T-cell (primary cell): ENCODE results near the gene ABCF3. TPM values are rescaled to one million over a fixed set of nuclear protein-coding genes. Genes with fewer than 3 reads are reported as not detected.

Source experiments
- ATAC-seq, 4 experiments: fragments of 200-7000 bp in 3 of 4; fragments of 150-1000 bp in 1 of 4; cut with Tn5 transposase; replicated peaks in 1 of 4; 1 replicate in 3 of 4; 2 replicates in 1 of 4; pipeline ENCODE4 v1.10.0; 2021; ENCODE audit warnings: moderate library complexity in 3 of 4, mild to moderate bottlenecking in 2 of 4, moderate number of reproducible peaks in 1 of 4
- CTCF ChIA-PET, 2 donors: fragments of 300-600 bp; sonication (Branson Sonifier 250); formaldehyde crosslinking; loops; one replicate each; lab custom pipeline; 2022; ENCODE audit warnings: antibody characterized with exemption in 2 of 2; lab: Charles Lee
- POLR2A ChIA-PET, 2 donors: fragments of 300-600 bp; sonication (Branson Sonifier 250); formaldehyde crosslinking; loops; one replicate each; lab custom pipeline; 2022; ENCODE audit warnings: antibody characterized with exemption in 2 of 2; lab: Charles Lee
- DNase-seq, 35 experiments: peaks; one replicate each; pipeline versions ENCODE4 v3.0.0 to v3.0.0-alpha.2; 2013 to 2023
- H3K27ac ChIP-seq: one replicate; pipeline ENCODE4 v1.5.1; 2013; ENCODE audit warnings: low read length
- H3K27me3 ChIP-seq, 2 experiments: replicated peaks in 1 of 2; 1 replicate in 1 of 2; 2 replicates in 1 of 2; pipeline versions ENCODE4 v1.6.1 to v1.7.0; 2013; ENCODE audit warnings: low read length in 1 of 2, mixed read lengths in 1 of 2; ENCODE audit not compliant: control insufficient read depth in 2 of 2, insufficient read depth in 2 of 2; ENCODE audit errors: extremely low read depth in 1 of 2
- H3K36me3 ChIP-seq, 2 donors: 1 replicate in 1 of 2; 2 replicates in 1 of 2; pipeline versions ENCODE4 v1.6.1 to v1.7.0; 2013; ENCODE audit warnings: low read length in 1 of 2; ENCODE audit not compliant: control insufficient read depth in 2 of 2, insufficient read depth in 1 of 2; ENCODE audit errors: extremely low read depth in 1 of 2
- H3K4me1 ChIP-seq, 2 experiments: 1 replicate in 1 of 2; 2 replicates in 1 of 2; pipeline versions ENCODE4 v1.6.1 to v1.7.0; 2013; ENCODE audit warnings: low read length in 2 of 2, mixed read lengths in 1 of 2; ENCODE audit not compliant: insufficient read depth in 2 of 2, control insufficient read depth in 1 of 2; ENCODE audit errors: extremely low read depth in 1 of 2
- H3K4me3 ChIP-seq, 2 donors: 1 replicate in 1 of 2; 2 replicates in 1 of 2; pipeline versions ENCODE4 v1.5.1 to v1.7.0; 2013; ENCODE audit warnings: mild to moderate bottlenecking in 2 of 2, low read length in 1 of 2, moderate library complexity in 1 of 2; ENCODE audit not compliant: control insufficient read depth in 1 of 2; ENCODE audit errors: extremely low read depth in 1 of 2
- H3K9me3 ChIP-seq: 2 replicates; pipeline ENCODE4 v1.7.0; 2013
- H3K27ac Mint-ChIP-seq, 2 donors: one replicate each; pipeline ENCODE4 v1.8.0; 2020 to 2021; ENCODE audit warnings: mild to moderate bottlenecking in 2 of 2, mixed read lengths in 2 of 2
- H3K27me3 Mint-ChIP-seq, 2 donors: one replicate each; pipeline ENCODE4 v1.8.0; 2021 to 2022; ENCODE audit warnings: mixed read lengths in 2 of 2
- H3K36me3 Mint-ChIP-seq: one replicate; pipeline ENCODE4 v1.8.0; 2021; ENCODE audit warnings: mixed read lengths
- H3K4me1 Mint-ChIP-seq, 3 donors: one replicate each; pipeline ENCODE4 v1.8.0; 2020 to 2022; ENCODE audit warnings: mixed read lengths in 3 of 3, mild to moderate bottlenecking in 1 of 3
- H3K4me3 Mint-ChIP-seq, 3 donors: one replicate each; pipeline ENCODE4 v1.8.0; 2020 to 2022; ENCODE audit warnings: mild to moderate bottlenecking in 3 of 3, mixed read lengths in 3 of 3, moderate library complexity in 3 of 3
- H3K9me3 Mint-ChIP-seq, 3 donors: one replicate each; pipeline ENCODE4 v1.8.0; 2020 to 2022; ENCODE audit warnings: mixed read lengths in 3 of 3
- WGBS: methylation state at CpG from one replicate; pipeline ENCODE4 v1.1.5; 2013; ENCODE audit warnings: missing lambda C conversion rate; ENCODE audit not compliant: insufficient coverage; 5-methylcytosine and 5-hydroxymethylcytosine counted together
- total RNA-seq, 35 experiments: library from RNA in 6 of 35; stranded (reverse) in 6 of 35; fragments of 120-200 nt in 1 of 35; gene quantifications; one replicate each; pipeline versions ENCODE4 v1.2.1 to v1.2.4 and lab custom pipeline; 2013 to 2026

The ABCF3 gene
- total RNA-seq, 5 donors from 2014 or later (not counting 1 experiment from before 2014, with no cell fraction given), result 112 to 145 (median 125) TPM

- H3K9me3 Mint-ChIP-seq, result no peaks in the 10 kb centered on the region
- Histone ChIP-seq H3K9me3 (no peaks in the 10 kb centered on the region), H3K36me3 (peaks cover 11 to 41% of the 10 kb centered on the region in 2 donors), H3K27me3 (peaks cover 0 to 3% of the 10 kb centered on the region in 2 experiments), H3K27ac (no peak overlapping the region), H3K4me1 (no peaks in the 10 kb centered on the region), H3K4me3 (no peak overlapping the region)
- no peaks in the 10 kb centered on the region for H3K27me3 Mint-ChIP-seq
- no peak overlapping the region for H3K27ac Mint-ChIP-seq
- 81% methylated on average over 42 of the region's 46 CpGs for WGBS
- ATAC-seq, result peak; percentile 32 to 51 (median 48)
- peak in 3 of 35 experiments; percentile 10 to 23 (median 20) for DNase-seq
- peaks cover 30% of the 10 kb centered on the region for H3K36me3 Mint-ChIP-seq
- POLR2A ChIA-PET, result interaction anchor here in 1 of 2 donors (0.6 kb wide), 1 partner anchor 16 kb away, joined by 4 read pairs; no protein-coding TSS in a partner anchor
- CTCF ChIA-PET, result interaction anchor here in 1 of 2 donors (0.6 kb wide), 1 partner anchor 12 kb away, joined by 4 read pairs; no protein-coding TSS in a partner anchor
- H3K4me3 Mint-ChIP-seq, result no peak overlapping the region
- H3K4me1 Mint-ChIP-seq, result peaks cover 0 to 20% (median 3%) of the 10 kb centered on the region in 3 donors
Measured at GRCh38 chr3:184241447-184242296, 55.7 kb downstream of the ABCF3 start.

GRCh38 chr3:184242297-184242685, 56.3 kb downstream of the ABCF3 start:
- Histone ChIP-seq H3K4me3 (no peak overlapping the region), H3K36me3 (peaks cover 11 to 41% of the 10 kb centered on the region in 2 donors), H3K27me3 (peaks cover 0 to 3% of the 10 kb centered on the region in 2 experiments), H3K9me3 (no peaks in the 10 kb centered on the region), H3K4me1 (peaks cover 0 to 4% of the 10 kb centered on the region in 2 experiments), H3K27ac (no peak overlapping the region)
- ChIA-PET CTCF (interaction anchor here in 1 of 2 donors (0.6 kb wide), 1 partner anchor 11 kb away, joined by 4 read pairs; no protein-coding TSS in a partner anchor), POLR2A (no interaction called here)
- Mint-ChIP-seq H3K4me3 (no peak overlapping the region), H3K36me3 (peaks cover 30% of the 10 kb centered on the region), H3K9me3 (no peaks in the 10 kb centered on the region), H3K4me1 (peaks cover 0 to 20% (median 3%) of the 10 kb centered on the region in 3 donors), H3K27ac (no peak overlapping the region), H3K27me3 (no peaks in the 10 kb centered on the region)
- ATAC-seq, result no peak
- WGBS, result 97% methylated on average over 4 of the region's 5 CpGs
- DNase-seq, result no peak

Other genes with a start within 250 kb of the ABCF3 start
- 10 to 100 TPM; 17.6 to 34.3 (median 30.2) TPM for gene ABCC5, start 168.3 kb upstream of the ABCF3 start, total RNA-seq
- gene HTR3D, start 154.5 kb upstream of the ABCF3 start, total RNA-seq, result not detected
- gene HTR3C, start 133.2 kb upstream of the ABCF3 start, total RNA-seq, result not detected
- not detected for gene HTR3E, start 89.1 kb upstream of the ABCF3 start, total RNA-seq
- 10 to 100 TPM; 57.8 to 74.3 (median 72.3) TPM for gene EIF2B5, start 50.8 kb upstream of the ABCF3 start, total RNA-seq
- gene DVL3, start 30.8 kb upstream of the ABCF3 start, total RNA-seq, result 10 to 100 TPM; 33.8 to 60.2 (median 51.2) TPM
- 100 to 1,000 TPM; 124 to 196 (median 188) TPM for gene AP2M1, start 11.3 kb upstream of the ABCF3 start, total RNA-seq
- gene VWA5B2, start 43.4 kb downstream of the ABCF3 start, total RNA-seq, result under 1 TPM in 3 of 5 donors, not detected in 2; 0.10 to 0.23 (median 0.16) TPM
- 10 to 100 TPM; 18.7 to 43.1 (median 39.9) TPM for gene ALG3, start 62.8 kb downstream of the ABCF3 start, total RNA-seq
- gene EEF1AKMT4, start 63.5 kb downstream of the ABCF3 start, total RNA-seq, result 1 to 10 TPM in 4 of 5 donors, under 1 TPM in 1; 0.37 to 4.0 (median 2.3) TPM
- under 1 TPM in 1 of 5 donors, not detected in 4; 0.19 TPM for gene CAMK2N2, start 75.4 kb downstream of the ABCF3 start, total RNA-seq
- not detected for gene ECE2, start 89.8 kb downstream of the ABCF3 start, total RNA-seq
- gene PSMD2, start 113.0 kb downstream of the ABCF3 start, total RNA-seq, result 100 to 1,000 TPM; 134 to 151 (median 149) TPM
- 100 to 1,000 TPM; 232 to 290 (median 271) TPM for gene EIF4G1, start 128.4 kb downstream of the ABCF3 start, total RNA-seq
- gene FAM131A, start 151.4 kb downstream of the ABCF3 start, total RNA-seq, result 10 to 100 TPM in 3 of 5 donors, 1 to 10 TPM in 2; 8.3 to 13.8 (median 11.9) TPM
- gene CLCN2, start 175.4 kb downstream of the ABCF3 start, total RNA-seq, result 1 to 10 TPM; 3.2 to 5.9 (median 4.6) TPM
- 10 to 100 TPM; 33.0 to 75.1 (median 53.3) TPM for gene POLR2H, start 175.5 kb downstream of the ABCF3 start, total RNA-seq
- gene THPO, start 192.0 kb downstream of the ABCF3 start, total RNA-seq, result not detected
- gene CHRD, start 193.9 kb downstream of the ABCF3 start, total RNA-seq, result under 1 TPM in 1 of 5 donors, not detected in 4; 0.28 TPM